Ascending aorta (tissue), 2 donors: ENCODE measurements around the gene FAM120C. TPM values are rescaled to one million over a fixed set of nuclear protein-coding genes. Genes with fewer than 3 reads are reported as not detected.

Experiments used
- DNase-seq, 2 donors: peaks; one replicate each; pipeline ENCODE4 v3.0.0-alpha.2; 2019; ENCODE audit warnings: low spot score in 2 of 2
- H3K27ac ChIP-seq, 2 donors: fragments of 200-600 bp; sonication (generic); one replicate each; pipeline ENCODE4 v1.5.1; 2016 to 2017; ENCODE audit warnings: mild to moderate bottlenecking in 1 of 2
- H3K27me3 ChIP-seq: fragments of 200-600 bp; sonication (generic); one replicate; pipeline ENCODE4 v1.5.1; 2017
- H3K36me3 ChIP-seq, 2 donors: fragments of 200-600 bp; sonication (generic); one replicate each; pipeline ENCODE4 v1.5.1; 2016
- H3K4me1 ChIP-seq, 2 donors: fragments of 200-600 bp; sonication (generic); one replicate each; pipeline ENCODE4 v1.5.1; 2016 to 2017; ENCODE audit warnings: mild to moderate bottlenecking in 1 of 2
- H3K4me3 ChIP-seq, 2 donors: fragments of 200-600 bp; sonication (generic); one replicate each; pipeline ENCODE4 v1.5.1; 2016 to 2017; ENCODE audit warnings: mild to moderate bottlenecking in 1 of 2
- H3K9me3 ChIP-seq, 2 donors: fragments of 200-600 bp; sonication (generic); one replicate each; pipeline ENCODE4 v1.5.1; 2016
- intact Hi-C: fragments of 100-400 bp; cut with DNase I; formaldehyde crosslinking; loops from one replicate; pipeline ENCODE4 v1.15.1; 2023
- total RNA-seq: library from RNA; depleted of rRNA; stranded (reverse); fragments of >200 nt; gene quantifications from one replicate; pipeline ENCODE4 v1.1.0, GENCODE V29; 2016
- TF ChIP-seq, protein P1 (sequence below), 3 experiments: fragments of 200-600 bp in 2 of 3; fragments of 450-650 bp in 1 of 3; sonication (generic) in 2 of 3; IDR thresholded peaks; one replicate each; pipeline ENCODE4 v1.5.1; 2016 to 2019; ENCODE audit warnings: antibody characterized with exemption in 3 of 3, mild to moderate bottlenecking in 1 of 3, moderate library complexity in 1 of 3

Gene FAM120C
- total RNA-seq, 1 donor from 2014 or later = 1.6 TPM

DNA sequence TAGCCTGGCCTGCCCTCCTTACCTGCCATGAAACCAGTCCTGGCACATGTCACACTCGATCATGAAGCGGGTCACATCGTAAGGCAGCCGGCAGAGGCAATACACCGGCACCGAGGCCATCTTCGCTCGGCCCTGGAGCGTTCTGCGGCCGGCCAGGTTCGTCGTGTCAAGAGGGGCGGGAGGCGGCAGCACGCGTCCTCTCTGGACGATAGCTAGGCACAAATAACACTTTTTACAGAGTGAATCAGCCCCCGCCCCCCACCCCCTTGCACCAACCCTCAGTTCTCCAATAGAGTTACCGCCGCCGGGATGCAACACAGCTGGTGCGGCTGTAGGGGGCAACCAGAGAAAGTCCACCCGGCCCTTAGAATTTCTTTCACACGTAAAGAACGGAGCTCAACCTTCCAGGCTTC is 140.4 kb downstream of the FAM120C start:
- H3K9me3 ChIP-seq = no peaks in the 10 kb centered on the region
- peak overlapping the region; percentile 64 to 73 for H3K4me3 ChIP-seq
- TF ChIP-seq, protein P1, sequence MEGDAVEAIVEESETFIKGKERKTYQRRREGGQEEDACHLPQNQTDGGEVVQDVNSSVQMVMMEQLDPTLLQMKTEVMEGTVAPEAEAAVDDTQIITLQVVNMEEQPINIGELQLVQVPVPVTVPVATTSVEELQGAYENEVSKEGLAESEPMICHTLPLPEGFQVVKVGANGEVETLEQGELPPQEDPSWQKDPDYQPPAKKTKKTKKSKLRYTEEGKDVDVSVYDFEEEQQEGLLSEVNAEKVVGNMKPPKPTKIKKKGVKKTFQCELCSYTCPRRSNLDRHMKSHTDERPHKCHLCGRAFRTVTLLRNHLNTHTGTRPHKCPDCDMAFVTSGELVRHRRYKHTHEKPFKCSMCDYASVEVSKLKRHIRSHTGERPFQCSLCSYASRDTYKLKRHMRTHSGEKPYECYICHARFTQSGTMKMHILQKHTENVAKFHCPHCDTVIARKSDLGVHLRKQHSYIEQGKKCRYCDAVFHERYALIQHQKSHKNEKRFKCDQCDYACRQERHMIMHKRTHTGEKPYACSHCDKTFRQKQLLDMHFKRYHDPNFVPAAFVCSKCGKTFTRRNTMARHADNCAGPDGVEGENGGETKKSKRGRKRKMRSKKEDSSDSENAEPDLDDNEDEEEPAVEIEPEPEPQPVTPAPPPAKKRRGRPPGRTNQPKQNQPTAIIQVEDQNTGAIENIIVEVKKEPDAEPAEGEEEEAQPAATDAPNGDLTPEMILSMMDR (IDR thresholded peaks at IDR 0.05) = peak in 2 of 3 experiments; percentile 25 to 43
- peak overlapping the region in 1 of 2 donors; percentile 85 for H3K27ac ChIP-seq
- intact Hi-C loops = loop anchor here (2.0 to 10.0 kb wide), 5 partner anchors 400 to 1122 kb away; partner anchors contain the start of genes GNL3L, MAGED2 and TSR2
- peaks cover 5 to 7% of the 10 kb centered on the region in 2 donors for H3K36me3 ChIP-seq
- H3K27me3 ChIP-seq = no peaks in the 10 kb centered on the region
- DNase-seq = peak; percentile 19 to 78
- no peaks in the 10 kb centered on the region for H3K4me1 ChIP-seq

DNA sequence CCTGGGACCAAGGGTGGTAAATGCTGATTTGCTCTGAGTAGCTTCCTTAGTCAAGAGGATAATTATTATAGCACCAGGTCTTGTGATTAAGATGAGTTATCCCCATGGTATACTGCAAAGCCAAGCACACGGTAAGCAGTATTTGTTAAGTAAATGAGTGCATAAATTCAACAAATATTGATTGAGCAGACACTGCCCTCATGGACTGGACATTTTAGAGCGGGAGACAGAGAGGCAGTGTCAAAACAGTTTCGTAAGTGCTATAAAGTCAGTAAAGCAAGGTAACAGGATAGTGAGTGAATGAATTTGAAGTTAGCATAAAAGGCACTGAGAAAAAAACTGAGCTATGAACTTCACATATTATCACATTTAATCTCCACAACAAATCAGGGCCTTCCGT is 152.7 kb downstream of the FAM120C start:
- DNase-seq = no peak
- no peaks in the 10 kb centered on the region for H3K27me3 ChIP-seq
- peaks cover 0 to 39% of the 10 kb centered on the region in 2 donors for H3K36me3 ChIP-seq
- H3K9me3 ChIP-seq = no peaks in the 10 kb centered on the region
- H3K4me3 ChIP-seq = no peak overlapping the region
- no peaks in the 10 kb centered on the region for H3K4me1 ChIP-seq
- intact Hi-C loops = no loop called here
- H3K27ac ChIP-seq = no peak overlapping the region
- TF ChIP-seq, protein P1 (IDR thresholded peaks at IDR 0.05) = no peak

DNA sequence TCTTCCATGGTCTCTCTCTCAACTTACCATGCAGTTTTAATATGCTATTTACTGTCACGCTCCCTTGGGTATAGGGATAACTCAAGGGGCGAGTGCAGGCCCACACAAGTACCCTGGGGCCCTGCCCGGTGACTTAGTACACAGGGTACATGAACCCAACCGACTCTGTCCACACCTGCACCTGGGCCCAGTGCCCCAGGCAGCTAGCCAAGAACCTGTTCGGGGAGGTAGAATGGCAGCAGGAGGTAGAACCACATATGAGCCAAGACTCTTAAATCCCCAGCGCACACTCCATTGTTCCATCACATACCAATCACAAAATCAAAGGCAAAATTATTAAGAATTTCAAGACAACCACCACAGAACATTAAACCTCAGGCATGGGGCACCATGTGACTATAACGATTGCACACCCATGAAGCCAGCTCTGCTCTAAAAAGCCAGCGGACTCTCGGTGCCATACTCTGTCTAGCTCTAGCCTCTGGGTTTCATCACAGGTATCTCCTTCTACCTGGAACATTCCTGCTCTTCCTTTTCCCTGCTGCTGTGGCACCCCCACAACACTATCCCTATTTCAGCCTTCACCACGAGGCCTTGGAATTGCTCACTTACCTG is 153.4 kb downstream of the FAM120C start:
- Histone ChIP-seq H3K9me3 (no peaks in the 10 kb centered on the region), H3K27ac (no peak overlapping the region), H3K27me3 (no peaks in the 10 kb centered on the region), H3K36me3 (peaks cover 0 to 36% of the 10 kb centered on the region in 2 donors), H3K4me1 (no peaks in the 10 kb centered on the region), H3K4me3 (no peak overlapping the region)
- intact Hi-C loops = no loop called here
- no peak for DNase-seq
- TF ChIP-seq, protein P1 (IDR thresholded peaks at IDR 0.05) = no peak

DNA sequence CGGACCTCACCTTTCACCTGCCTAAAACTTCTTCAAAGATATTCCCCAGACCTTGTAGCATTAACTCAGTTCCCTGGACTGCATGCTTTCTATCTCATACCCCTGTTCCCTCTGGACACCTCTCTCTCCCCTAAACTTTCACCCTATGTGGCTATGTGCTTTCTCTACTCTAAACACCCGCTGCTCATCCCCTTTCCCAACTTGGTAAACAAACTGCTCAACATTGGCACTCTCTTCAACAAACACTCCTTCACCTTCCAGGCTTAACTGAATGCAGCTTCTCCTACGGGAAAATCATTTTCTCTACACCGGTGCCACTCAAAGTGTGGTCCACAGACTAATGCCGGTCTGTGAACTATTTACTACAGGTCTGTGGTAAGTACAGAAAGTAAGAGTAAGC is 158.7 kb downstream of the FAM120C start:
- H3K27me3 ChIP-seq = no peaks in the 10 kb centered on the region
- H3K9me3 ChIP-seq = no peaks in the 10 kb centered on the region
- no peak overlapping the region for H3K27ac ChIP-seq
- no peak overlapping the region for H3K4me3 ChIP-seq
- TF ChIP-seq, protein P1 (IDR thresholded peaks at IDR 0.05) = no peak
- intact Hi-C loops = no loop called here
- H3K36me3 ChIP-seq = peaks cover 9 to 20% of the 10 kb centered on the region in 2 donors
- H3K4me1 ChIP-seq = no peaks in the 10 kb centered on the region
- no peak for DNase-seq

Other genes starting within 250 kb of the FAM120C start
- gene PHF8, start 138.8 kb downstream of the FAM120C start, total RNA-seq = 41.6 TPM
- gene WNK3, start 174.8 kb upstream of the FAM120C start, total RNA-seq = 3.3 TPM